ENCODE measurements around the gene ODF4.
A peak's percentile ranks its signal among the peaks of the same experiment; 100 is the strongest.
"Not testable (repeated sequence)": the region's sequence is repeated elsewhere in the genome, so short reads cannot be mapped to it uniquely, and the experiment has no call there.

Gene ODF4

GRCh38 chr17:8387914-8388651 lies 48.4 kb downstream of the ODF4 start:
- FAIRE-seq = no peak
- TF ChIP-seq POLR2A (IDR thresholded peaks at IDR 0.05; ENCODE audit: low read depth, low read length) = no peak
- DNase-seq (ENCODE audit: insufficient read length, low spot score) = no peak

- FAIRE-seq = no peak
- DNase-seq (ENCODE audit: insufficient read length, low spot score) = peak; percentile 68
- TF ChIP-seq POLR2A (IDR thresholded peaks at IDR 0.05; ENCODE audit: low read depth, low read length) = no peak
Measured at GRCh38 chr17:8391711-8392110, 52.1 kb downstream of the ODF4 start.

DNA sequence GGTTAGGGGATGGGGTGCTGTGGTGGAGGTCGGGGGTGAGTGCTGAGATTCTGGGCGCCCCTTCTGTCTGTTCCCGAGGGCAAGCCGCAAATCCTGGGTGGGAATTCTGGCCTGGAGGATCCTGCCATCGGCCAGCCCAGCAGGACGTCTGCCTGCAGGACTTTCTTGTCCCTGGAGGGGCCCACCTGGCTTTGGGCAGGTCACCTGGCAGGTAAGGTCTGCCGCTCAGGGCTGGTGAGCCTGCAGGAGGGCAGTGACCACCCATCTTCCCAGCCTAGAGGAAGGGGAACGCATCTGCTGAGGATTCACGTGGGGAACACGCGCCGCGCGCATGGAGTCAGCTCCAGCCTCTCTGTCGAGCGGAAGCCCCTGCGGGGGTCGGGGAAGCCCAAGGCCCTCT lies 52.6 kb downstream of the ODF4 start:
- TF ChIP-seq POLR2A (IDR thresholded peaks at IDR 0.05; ENCODE audit: low read depth, low read length) = no peak
- DNase-seq (ENCODE audit: insufficient read length, low spot score) (no peak), FAIRE-seq (no peak)

GRCh38 chr17:8392674-8393469 lies 53.2 kb downstream of the ODF4 start:
- TF ChIP-seq POLR2A (IDR thresholded peaks at IDR 0.05; ENCODE audit: low read depth, low read length) = no peak
- no peak for DNase-seq (ENCODE audit: insufficient read length, low spot score)
- FAIRE-seq = no peak

DNA sequence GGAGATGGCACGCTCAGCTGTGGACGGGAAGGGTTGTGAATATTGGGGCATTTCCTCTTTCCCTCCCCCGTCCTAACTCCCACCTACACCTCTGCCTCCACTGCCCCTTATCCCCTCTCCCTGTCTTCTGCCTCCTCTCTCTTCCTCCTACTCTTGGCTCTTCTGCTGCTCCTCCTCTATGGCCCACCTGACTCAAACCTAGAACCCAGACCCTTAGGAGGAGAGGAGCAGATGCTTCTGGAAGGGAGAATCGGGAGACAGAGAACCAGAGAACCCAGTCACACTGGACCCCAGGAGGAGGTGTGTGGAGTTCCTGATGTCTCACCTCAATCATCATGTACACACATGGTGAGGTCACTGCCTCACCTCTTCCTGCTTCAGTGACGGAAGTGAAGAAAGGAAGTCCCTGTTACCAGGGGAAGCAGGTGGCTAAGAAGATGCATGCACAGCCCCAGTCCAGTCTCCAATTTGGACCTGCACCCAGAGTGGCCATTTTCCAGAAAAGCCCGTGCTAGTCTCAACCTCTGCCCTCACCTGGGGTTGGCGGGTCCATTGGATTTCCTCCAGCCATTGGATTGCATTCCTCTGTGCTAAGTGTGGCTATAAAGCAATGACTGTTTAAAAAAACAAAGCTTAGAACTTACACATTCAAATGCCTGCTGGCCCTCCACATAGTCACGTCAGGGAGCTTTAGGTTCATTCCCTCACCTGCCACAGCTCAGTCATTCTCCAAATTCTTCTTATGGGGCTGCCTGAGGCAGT lies 54.0 kb downstream of the ODF4 start:
- FAIRE-seq (peak; percentile 67), DNase-seq (ENCODE audit: insufficient read length, low spot score) (peak; percentile 55)
- TF ChIP-seq POLR2A (IDR thresholded peaks at IDR 0.05; ENCODE audit: low read depth, low read length) = no peak

DNA sequence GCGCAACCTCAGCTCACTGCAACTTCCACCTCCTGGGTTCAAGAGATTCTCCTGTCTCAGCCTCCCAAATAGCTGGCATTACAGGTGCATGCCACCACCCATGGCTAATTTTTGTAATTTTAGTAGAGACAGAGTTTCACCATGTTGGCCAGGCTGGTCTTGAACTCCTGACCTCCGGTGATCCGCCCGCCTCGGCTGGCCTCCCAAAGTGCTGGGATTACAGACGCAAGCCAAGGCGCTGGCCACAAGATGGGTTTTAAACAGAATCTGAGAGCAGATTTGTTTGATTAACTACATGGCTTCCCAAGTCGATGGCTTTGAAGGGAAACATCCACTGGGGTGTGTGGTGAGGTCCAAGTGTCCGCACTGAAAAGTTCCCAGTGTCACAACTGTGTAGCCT lies 54.9 kb downstream of the ODF4 start:
- FAIRE-seq; DNase-seq (ENCODE audit: insufficient read length, low spot score): not testable (repeated sequence)
